Effector CD4-positive, alpha-beta T cell (primary cell): ENCODE measurements around the gene TPT1.
"Not testable (repeated sequence)": the region's sequence is repeated elsewhere in the genome, so short reads cannot be mapped to it uniquely, and the experiment has no call there.

ENCODE experiments used
- DNase-seq: peaks from one replicate; pipeline ENCODE4 v3.0.0-alpha.2; 2020

TPT1 gene

GRCh38 chr13:45299194-45299593 lies 41.8 kb downstream of the TPT1 start:
- no peak for DNase-seq

- not testable (repeated sequence) for DNase-seq
These were observed 42.4 kb downstream of the TPT1 start for GRCh38 chr13:45298550-45298949.

- no peak for DNase-seq
These were observed 42.8 kb downstream of the TPT1 start for GRCh38 chr13:45298206-45298505.

- no peak for DNase-seq
These were observed 43.4 kb downstream of the TPT1 start for GRCh38 chr13:45297456-45298205.

- DNase-seq, result no peak
These were observed 44.7 kb downstream of the TPT1 start for GRCh38 chr13:45296259-45296658.

- no peak for DNase-seq
These were observed 45.4 kb downstream of the TPT1 start for GRCh38 chr13:45295536-45295935.

- DNase-seq, result no peak
These were observed 48.8 kb downstream of the TPT1 start for GRCh38 chr13:45292176-45292575.

GRCh38 chr13:45289936-45290563 lies 50.9 kb downstream of the TPT1 start:
- DNase-seq, result no peak
